ENCODE results near the gene MICAL3.

The MICAL3 gene

DNA sequence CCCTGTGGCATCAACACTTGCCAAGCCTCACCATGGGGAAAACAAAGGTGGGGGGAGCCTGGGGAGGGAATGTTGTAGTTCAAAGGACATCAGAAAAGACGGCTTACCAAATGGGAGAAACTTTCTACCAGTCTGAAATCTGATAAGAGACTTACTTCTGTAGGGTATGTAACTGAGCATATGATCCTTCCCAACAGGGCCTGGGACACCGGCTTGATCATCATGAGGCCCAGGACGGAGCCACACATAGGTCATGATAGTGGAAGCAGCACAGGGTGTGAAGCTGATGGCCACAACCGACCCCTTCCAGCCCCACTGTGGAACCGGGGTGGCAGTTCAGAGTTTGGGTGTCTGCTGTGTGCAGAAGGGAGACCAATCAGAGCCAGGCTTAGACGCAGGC, 51.1 kb downstream of the MICAL3 start:
- no peaks in the 10 kb centered on the region for H3K9me3 ChIP-seq (ENCODE audit: control insufficient read depth, insufficient read depth, low read length)
- no peaks in the 10 kb centered on the region for H3K27me3 ChIP-seq (ENCODE audit: control insufficient read depth, insufficient read depth, low read length)
- no peak overlapping the region for H3K4me3 ChIP-seq (ENCODE audit: low read length)
- DNase-seq (ENCODE audit: low read depth, low spot score): no peak
- H3K4me1 ChIP-seq (ENCODE audit: control insufficient read depth, insufficient read depth, low read length): peaks cover 6% of the 10 kb centered on the region
- no peak overlapping the region for H3K27ac ChIP-seq (ENCODE audit: low read length)
- no CpG with 5 or more reads among the region's 6 CpGs for WGBS (ENCODE audit: insufficient coverage, insufficient read length)
- H3K36me3 ChIP-seq (ENCODE audit: control insufficient read depth, insufficient read depth, low read length): 0 out of 2 replicates have a peak, but pooled peaks cover 2% of the 10 kb centered on the region

DNA sequence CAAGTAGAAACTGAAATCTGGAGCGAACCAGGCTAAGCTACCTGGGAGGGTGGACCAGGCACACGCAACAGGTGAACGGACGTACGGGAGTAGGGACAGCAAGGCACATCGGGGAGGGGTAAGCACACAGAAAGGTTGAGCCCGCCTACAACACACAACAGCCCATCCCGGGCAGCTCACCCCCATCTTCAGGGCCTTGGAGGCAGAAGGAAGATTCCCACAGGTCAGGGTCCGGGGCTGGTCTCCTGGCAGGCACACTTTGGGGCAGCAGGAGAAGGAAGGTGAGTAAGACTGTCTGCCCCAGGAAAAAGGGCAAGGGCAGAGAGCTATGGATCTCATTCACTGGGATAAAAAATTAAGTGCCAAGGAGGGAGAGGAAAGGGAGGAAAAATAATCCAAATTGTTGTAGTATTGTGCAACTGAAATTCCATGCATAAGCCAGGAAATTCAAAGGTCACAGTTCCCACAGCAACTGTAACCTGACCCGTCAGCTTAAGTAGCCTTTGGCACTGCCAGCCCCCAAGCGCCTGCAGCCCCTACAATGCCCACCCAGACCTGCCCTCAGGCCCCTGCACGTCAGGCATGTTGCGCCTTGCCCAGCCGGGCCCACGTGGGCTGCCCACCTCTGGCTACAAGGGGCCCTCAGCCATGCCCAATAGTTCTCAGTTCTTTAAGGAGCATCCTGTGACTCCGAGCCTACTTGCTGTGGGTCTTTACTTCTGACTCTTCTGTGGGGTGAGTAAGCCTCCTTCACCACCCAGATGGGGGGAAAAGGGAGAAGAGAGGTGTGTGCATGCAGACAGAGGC, 51.8 kb downstream of the MICAL3 start:
- no CpG with 5 or more reads among the region's 16 CpGs for WGBS (ENCODE audit: insufficient coverage, insufficient read length)
- H3K27me3 ChIP-seq (ENCODE audit: control insufficient read depth, insufficient read depth, low read length): no peaks in the 10 kb centered on the region
- H3K9me3 ChIP-seq (ENCODE audit: control insufficient read depth, insufficient read depth, low read length): no peaks in the 10 kb centered on the region
- no peak overlapping the region for H3K27ac ChIP-seq (ENCODE audit: low read length)
- 0 out of 2 replicates have a peak, but pooled peaks cover 2% of the 10 kb centered on the region for H3K36me3 ChIP-seq (ENCODE audit: control insufficient read depth, insufficient read depth, low read length)
- no peak for DNase-seq (ENCODE audit: low read depth, low spot score)
- H3K4me3 ChIP-seq (ENCODE audit: low read length): no peak overlapping the region
- peaks cover 6% of the 10 kb centered on the region for H3K4me1 ChIP-seq (ENCODE audit: control insufficient read depth, insufficient read depth, low read length)

GRCh38 chr22:17971711-17972110, 52.6 kb downstream of the MICAL3 start:
- Histone ChIP-seq H3K27me3 (ENCODE audit: control insufficient read depth, insufficient read depth, low read length) (no peaks in the 10 kb centered on the region), H3K4me1 (ENCODE audit: control insufficient read depth, insufficient read depth, low read length) (peaks cover 6% of the 10 kb centered on the region), H3K36me3 (ENCODE audit: control insufficient read depth, insufficient read depth, low read length) (0 out of 2 replicates have a peak, but pooled peaks cover 2% of the 10 kb centered on the region), H3K9me3 (ENCODE audit: control insufficient read depth, insufficient read depth, low read length) (no peaks in the 10 kb centered on the region), H3K4me3 (ENCODE audit: low read length) (no peak overlapping the region), H3K27ac (ENCODE audit: low read length) (no peak overlapping the region)
- DNase-seq (ENCODE audit: low read depth, low spot score): no peak
- WGBS (ENCODE audit: insufficient coverage, insufficient read length): no CpG with 5 or more reads among the region's 9 CpGs

- H3K4me3 ChIP-seq (ENCODE audit: low read length): no peak overlapping the region
- WGBS (ENCODE audit: insufficient coverage, insufficient read length): no CpG with 5 or more reads among the region's 10 CpGs
- DNase-seq (ENCODE audit: low read depth, low spot score): no peak
- H3K4me1 ChIP-seq (ENCODE audit: control insufficient read depth, insufficient read depth, low read length): peaks cover 6% of the 10 kb centered on the region
- H3K36me3 ChIP-seq (ENCODE audit: control insufficient read depth, insufficient read depth, low read length): 0 out of 2 replicates have a peak, but pooled peaks cover 2% of the 10 kb centered on the region
- H3K27me3 ChIP-seq (ENCODE audit: control insufficient read depth, insufficient read depth, low read length): no peaks in the 10 kb centered on the region
- no peak overlapping the region for H3K27ac ChIP-seq (ENCODE audit: low read length)
- no peaks in the 10 kb centered on the region for H3K9me3 ChIP-seq (ENCODE audit: control insufficient read depth, insufficient read depth, low read length)
Measured at GRCh38 chr22:17970201-17970708, 54.1 kb downstream of the MICAL3 start.

- no CpG with 5 or more reads among the region's 11 CpGs for WGBS (ENCODE audit: insufficient coverage, insufficient read length)
Measured at GRCh38 chr22:17969701-17970113, 54.7 kb downstream of the MICAL3 start.

DNA sequence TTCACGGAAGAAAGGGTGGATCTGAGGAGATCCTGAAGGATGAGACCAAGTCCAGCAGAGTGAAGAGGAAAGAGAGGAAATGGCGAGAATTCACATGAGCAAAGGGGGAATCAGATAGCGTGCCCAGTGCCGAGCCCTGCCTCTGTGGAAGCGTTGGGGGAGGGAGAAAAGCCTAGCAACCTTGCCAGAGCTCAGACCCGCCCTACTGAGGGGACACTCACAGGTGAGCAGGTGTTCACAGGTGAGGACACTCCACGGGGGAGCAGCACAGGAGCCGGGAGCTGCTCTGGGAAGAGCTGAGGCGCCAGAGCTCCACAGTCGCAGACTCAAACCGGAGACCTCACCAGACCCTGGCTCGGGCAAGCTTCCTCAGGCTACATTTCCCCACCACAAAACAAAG, 56.2 kb downstream of the MICAL3 start:
- peaks cover 9% of the 10 kb centered on the region for H3K4me1 ChIP-seq (ENCODE audit: control insufficient read depth, insufficient read depth, low read length)
- H3K9me3 ChIP-seq (ENCODE audit: control insufficient read depth, insufficient read depth, low read length): no peaks in the 10 kb centered on the region
- H3K27me3 ChIP-seq (ENCODE audit: control insufficient read depth, insufficient read depth, low read length): no peaks in the 10 kb centered on the region

More at GRCh38 chr22:17969701-17970113, 54.7 kb downstream of the MICAL3 start:
- Histone ChIP-seq H3K4me3 (ENCODE audit: low read length) (no peak overlapping the region), H3K27ac (ENCODE audit: low read length) (no peak overlapping the region), H3K36me3 (ENCODE audit: control insufficient read depth, insufficient read depth, low read length) (0 out of 2 replicates have a peak, but pooled peaks cover 2% of the 10 kb centered on the region), H3K27me3 (ENCODE audit: control insufficient read depth, insufficient read depth, low read length) (no peaks in the 10 kb centered on the region), H3K4me1 (ENCODE audit: control insufficient read depth, insufficient read depth, low read length) (peaks cover 6% of the 10 kb centered on the region), H3K9me3 (ENCODE audit: control insufficient read depth, insufficient read depth, low read length) (no peaks in the 10 kb centered on the region)
- no peak for DNase-seq (ENCODE audit: low read depth, low spot score)

GRCh38 chr22:17966403-17966717, 58.0 kb downstream of the MICAL3 start:
- H3K9me3 ChIP-seq (ENCODE audit: control insufficient read depth, insufficient read depth, low read length): no peaks in the 10 kb centered on the region
- no peak overlapping the region for H3K4me3 ChIP-seq (ENCODE audit: low read length)
- no peaks in the 10 kb centered on the region for H3K36me3 ChIP-seq (ENCODE audit: control insufficient read depth, insufficient read depth, low read length)
- WGBS (ENCODE audit: insufficient coverage, insufficient read length): no CpG with 5 or more reads among the region's 2 CpGs
- peaks cover 3% of the 10 kb centered on the region; the same call in 1 of the 2 replicates for H3K4me1 ChIP-seq (ENCODE audit: control insufficient read depth, insufficient read depth, low read length)
- no peaks in the 10 kb centered on the region for H3K27me3 ChIP-seq (ENCODE audit: control insufficient read depth, insufficient read depth, low read length)
- H3K27ac ChIP-seq (ENCODE audit: low read length): no peak overlapping the region
- no peak for DNase-seq (ENCODE audit: low read depth, low spot score)

More for the DNA sequence above, 56.2 kb downstream of the MICAL3 start:
- no peak for DNase-seq (ENCODE audit: low read depth, low spot score)
- Histone ChIP-seq H3K27ac (ENCODE audit: low read length) (no peak overlapping the region), H3K36me3 (ENCODE audit: control insufficient read depth, insufficient read depth, low read length) (no peaks in the 10 kb centered on the region), H3K4me3 (ENCODE audit: low read length) (no peak overlapping the region)
- WGBS (ENCODE audit: insufficient coverage, insufficient read length): no CpG with 5 or more reads among the region's 12 CpGs

- WGBS (ENCODE audit: insufficient coverage, insufficient read length): no CpG with 5 or more reads among the region's 12 CpGs
- Histone ChIP-seq H3K27ac (ENCODE audit: low read length) (no peak overlapping the region), H3K4me3 (ENCODE audit: low read length) (no peak overlapping the region)
Measured at GRCh38 chr22:17965538-17966402, 58.6 kb downstream of the MICAL3 start.

DNA sequence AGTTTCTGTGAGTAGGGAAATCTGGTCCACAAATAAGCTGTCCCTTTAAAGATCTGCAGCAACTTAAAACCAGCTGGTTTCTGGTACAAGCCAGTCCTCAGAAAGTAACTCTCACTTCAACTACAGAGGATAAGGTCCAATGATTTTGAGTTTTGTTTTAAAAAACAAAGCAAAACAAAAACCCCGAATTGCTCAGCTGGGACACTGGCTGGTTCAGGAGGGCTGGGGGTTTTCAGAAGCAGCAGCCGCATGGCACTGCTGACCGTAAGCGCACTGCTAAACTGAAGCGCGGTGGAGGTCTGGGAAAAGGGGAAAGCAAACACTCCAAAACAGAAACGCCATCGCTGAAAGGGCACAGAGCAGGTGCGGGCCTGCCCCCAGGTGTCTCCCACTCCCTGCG, 59.7 kb downstream of the MICAL3 start:
- Histone ChIP-seq H3K27me3 (ENCODE audit: control insufficient read depth, insufficient read depth, low read length) (no peaks in the 10 kb centered on the region), H3K27ac (ENCODE audit: low read length) (no peak overlapping the region), H3K4me1 (ENCODE audit: control insufficient read depth, insufficient read depth, low read length) (peaks cover 3% of the 10 kb centered on the region; the same call in 1 of the 2 replicates), H3K36me3 (ENCODE audit: control insufficient read depth, insufficient read depth, low read length) (no peaks in the 10 kb centered on the region), H3K9me3 (ENCODE audit: control insufficient read depth, insufficient read depth, low read length) (no peaks in the 10 kb centered on the region), H3K4me3 (ENCODE audit: low read length) (no peak overlapping the region)
- WGBS (ENCODE audit: insufficient coverage, insufficient read length): no CpG with 5 or more reads among the region's 10 CpGs
- DNase-seq (ENCODE audit: low read depth, low spot score): no peak

More at GRCh38 chr22:17965538-17966402, 58.6 kb downstream of the MICAL3 start:
- no peak for DNase-seq (ENCODE audit: low read depth, low spot score)
- Histone ChIP-seq H3K27me3 (ENCODE audit: control insufficient read depth, insufficient read depth, low read length) (no peaks in the 10 kb centered on the region), H3K4me1 (ENCODE audit: control insufficient read depth, insufficient read depth, low read length) (peaks cover 3% of the 10 kb centered on the region; the same call in 1 of the 2 replicates), H3K36me3 (ENCODE audit: control insufficient read depth, insufficient read depth, low read length) (no peaks in the 10 kb centered on the region), H3K9me3 (ENCODE audit: control insufficient read depth, insufficient read depth, low read length) (no peaks in the 10 kb centered on the region)

DNA sequence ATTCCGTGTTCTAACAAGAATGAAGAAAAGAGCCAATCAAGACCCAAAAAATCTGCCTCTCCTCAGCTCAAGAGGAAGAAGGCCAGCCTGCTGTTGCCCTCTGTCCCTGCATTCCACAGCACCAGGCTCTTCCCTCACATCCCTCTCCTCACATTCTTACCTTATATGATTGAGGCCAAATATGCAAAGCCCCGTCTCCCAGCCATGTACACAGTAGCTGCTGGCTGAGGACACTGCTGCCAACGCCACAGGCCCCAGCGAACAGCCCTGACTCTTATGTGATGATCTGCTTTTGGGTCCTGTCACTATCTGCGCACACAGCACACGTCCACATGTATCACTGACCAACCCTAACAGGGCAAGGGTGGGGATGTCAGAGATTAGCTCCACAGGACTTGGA, 60.2 kb downstream of the MICAL3 start:
- WGBS (ENCODE audit: insufficient coverage, insufficient read length): no CpG with 5 or more reads among the region's 6 CpGs
- Histone ChIP-seq H3K27me3 (ENCODE audit: control insufficient read depth, insufficient read depth, low read length) (no peaks in the 10 kb centered on the region), H3K4me1 (ENCODE audit: control insufficient read depth, insufficient read depth, low read length) (peaks cover 3% of the 10 kb centered on the region; the same call in 1 of the 2 replicates)

More for the DNA sequence above, 60.2 kb downstream of the MICAL3 start:
- Histone ChIP-seq H3K27ac (ENCODE audit: low read length) (no peak overlapping the region), H3K36me3 (ENCODE audit: control insufficient read depth, insufficient read depth, low read length) (no peaks in the 10 kb centered on the region), H3K9me3 (ENCODE audit: control insufficient read depth, insufficient read depth, low read length) (no peaks in the 10 kb centered on the region), H3K4me3 (ENCODE audit: low read length) (no peak overlapping the region)
- DNase-seq (ENCODE audit: low read depth, low spot score): no peak

Measured in iPS DF 6.9 (cell line).